Measurements from ENCODE around the gene MAP2K7.
"Not testable (repeated sequence)": the region's sequence is repeated elsewhere in the genome, so short reads cannot be mapped to it uniquely, and the experiment has no call there.

Gene MAP2K7

GRCh38 chr19:7920519-7921301 is 17.0 kb downstream of the MAP2K7 start:
- peak; percentile 98 to 99 for DNase-seq

GRCh38 chr19:7921302-7921966 is 17.8 kb downstream of the MAP2K7 start:
- DNase-seq = no peak

- DNase-seq = no peak
Measured at GRCh38 chr19:7921967-7922835, 18.5 kb downstream of the MAP2K7 start.

- no peak for DNase-seq
Measured at GRCh38 chr19:7922836-7923195, 19.1 kb downstream of the MAP2K7 start.

- no peak for DNase-seq
Measured at GRCh38 chr19:7923295-7924191, 19.9 kb downstream of the MAP2K7 start.

GRCh38 chr19:7924241-7924640 is 20.6 kb downstream of the MAP2K7 start:
- no peak for DNase-seq

- DNase-seq = no peak
Measured at GRCh38 chr19:7924651-7925170, 21.0 kb downstream of the MAP2K7 start.

- peak; percentile 75 to 81 for DNase-seq
Measured at GRCh38 chr19:7925171-7925851, 21.6 kb downstream of the MAP2K7 start.

GRCh38 chr19:7926021-7926726 is 22.5 kb downstream of the MAP2K7 start, which contains the start of gene CTXN1:
Gene CTXN1, minus strand, starts transcription at chr19:7926135. Its CDS starts 597 bp downstream, at chr19:7925538.
- peak; percentile 72 to 80 for DNase-seq

GRCh38 chr19:7926727-7927604 is 23.3 kb downstream of the MAP2K7 start:
- DNase-seq = no peak

GRCh38 chr19:7927605-7928333 is 24.1 kb downstream of the MAP2K7 start:
- DNase-seq = no peak

GRCh38 chr19:7928334-7928706 is 24.6 kb downstream of the MAP2K7 start:
- no peak for DNase-seq

- peak; percentile 76 to 78 for DNase-seq
Measured at GRCh38 chr19:7928741-7929701, 25.3 kb downstream of the MAP2K7 start.

GRCh38 chr19:7930030-7930429 is 26.4 kb downstream of the MAP2K7 start:
- DNase-seq = not testable (repeated sequence)

- DNase-seq = no peak
Measured at GRCh38 chr19:7930765-7931164, 27.1 kb downstream of the MAP2K7 start.

GRCh38 chr19:7931221-7932061 is 27.8 kb downstream of the MAP2K7 start:
- no peak for DNase-seq
